HCT116 (cell line): ENCODE data around the gene ATP5F1D. TPM values are rescaled to one million over a fixed set of nuclear protein-coding genes. Genes with fewer than 3 reads are reported as not detected.
A peak's percentile ranks its signal among the peaks of the same experiment; 100 is the strongest.

ENCODE experiments used
- ATAC-seq: fragments of 200-7000 bp; cut with Tn5 transposase; 2 replicates; pipeline ENCODE4 v1.9.1; 2020; ENCODE audit warnings: mild to moderate bottlenecking, moderate library complexity
- BruUV-seq: library from RNA; stranded (reverse); fragments of 400-500 nt; replicated peaks from 2 replicates; lab custom pipeline; 2021; lab: Mats Ljungman, UMichigan
- CTCF ChIA-PET: fragments of 300-600 bp; sonication (Branson Sonifier 250); formaldehyde crosslinking; loops from one replicate; lab custom pipeline; 2021; ENCODE audit warnings: antibody characterized with exemption; lab: Charles Lee
- POLR2A ChIA-PET: fragments of 300-600, 350-600 bp; sonication (Branson Sonifier 250); formaldehyde crosslinking; loops from one replicate; lab custom pipeline; 2021; ENCODE audit warnings: antibody characterized with exemption; lab: Charles Lee
- RAD21 ChIA-PET, 2 experiments: fragments of 300-600 bp; sonication (Branson Sonifier 250); formaldehyde crosslinking; loops; one replicate each; lab custom pipeline; 2023; ENCODE audit warnings: low total read pairs in 2 of 2; ENCODE audit not compliant: uncharacterized antibody in 2 of 2, unreplicated experiment in 2 of 2, low non-redundant PET in 1 of 2; lab: Charles Lee
- DNase-seq: peaks from one replicate; pipeline ENCODE4 v3.0.0-alpha.2; 2010; ENCODE audit warnings: low read depth, low spot score
- H2AFZ ChIP-seq: fragments of 200-600 bp; shearing (Covaris generic), sonication (generic); 2 replicates; pipeline ENCODE4 v1.6.1; 2017; ENCODE audit warnings: low read depth, mixed run types, mixed read lengths, antibody characterized with exemption, low read length; ENCODE audit not compliant: poor library complexity, severe bottlenecking
- H3K27ac ChIP-seq: 2 replicates; pipeline ENCODE4 v1.5.1; 2012; ENCODE audit warnings: low read depth, low read length
- H3K27me3 ChIP-seq: fragments of 200-600 bp; sonication (generic); 2 replicates; pipeline ENCODE4 v1.6.1; 2016; ENCODE audit warnings: mixed run types, low read length, mixed read lengths; ENCODE audit not compliant: insufficient read depth
- H3K36me3 ChIP-seq, 2 experiments: fragments of 200-500 bp in 1 of 2; fragments of 200-600 bp in 1 of 2; sonication (Bioruptor generic) in 1 of 2; sonication (generic) in 1 of 2; 2 replicates each; pipeline versions ENCODE4 v1.5.1 to v1.6.1; 2014 to 2016; ENCODE audit warnings: low read length in 2 of 2, inconsistent platforms in 1 of 2, mixed read lengths in 1 of 2, mixed run types in 1 of 2; ENCODE audit not compliant: insufficient read depth in 2 of 2, control insufficient read depth in 1 of 2
- H3K4me1 ChIP-seq, 2 experiments: fragments of 200-600 bp in 1 of 2; sonication (generic) in 1 of 2; 2 replicates each; pipeline versions ENCODE4 v1.5.1 to v1.6.1; 2012 to 2017; ENCODE audit warnings: low read length in 2 of 2, inconsistent platforms in 1 of 2, mild to moderate bottlenecking in 1 of 2, mixed read lengths in 1 of 2, mixed run types in 1 of 2, moderate library complexity in 1 of 2; ENCODE audit not compliant: insufficient read depth in 2 of 2, control insufficient read depth in 1 of 2
- H3K4me2 ChIP-seq: fragments of 200-600 bp; sonication (generic); 2 replicates; pipeline ENCODE4 v1.6.1; 2017; ENCODE audit warnings: mixed run types, low read length, mixed read lengths
- H3K4me3 ChIP-seq, 2 experiments: fragments of 200-600 bp in 1 of 2; sonication (generic) in 1 of 2; replicated peaks in 1 of 2; 2 replicates each; pipeline ENCODE4 v1.5.1; 2011 to 2016; ENCODE audit warnings: low read length in 2 of 2, control low read depth in 1 of 2, low read depth in 1 of 2, mild to moderate bottlenecking in 1 of 2, mixed read lengths in 1 of 2, mixed run types in 1 of 2
- H3K79me2 ChIP-seq: fragments of 200-600 bp; sonication (generic); 2 replicates; pipeline ENCODE4 v1.6.1; 2017; ENCODE audit warnings: mild to moderate bottlenecking, mixed run types, low read length, moderate library complexity, mixed read lengths; ENCODE audit not compliant: insufficient read depth
- H3K9ac ChIP-seq: fragments of 200-600 bp; sonication (generic); 2 replicates; pipeline ENCODE4 v1.6.1; 2016; ENCODE audit warnings: low read length, mixed read lengths
- H3K9me2 ChIP-seq: fragments of 200-600 bp; sonication (generic), shearing (Covaris generic); 2 replicates; pipeline ENCODE4 v1.6.1; 2017; ENCODE audit warnings: mixed run types, mild to moderate bottlenecking, moderate library complexity; ENCODE audit not compliant: insufficient read depth
- H3K9me3 ChIP-seq, 2 experiments: fragments of 200-500 bp in 1 of 2; fragments of 200-600 bp in 1 of 2; sonication (Bioruptor generic) in 1 of 2; sonication (generic) in 1 of 2; 2 replicates each; pipeline ENCODE4 v1.6.1; 2014 to 2017; ENCODE audit warnings: low read length in 2 of 2, mixed read lengths in 2 of 2, inconsistent platforms in 1 of 2, low read depth in 1 of 2, mild to moderate bottlenecking in 1 of 2, mixed run types in 1 of 2, moderate library complexity in 1 of 2; ENCODE audit not compliant: control insufficient read depth in 1 of 2, insufficient read depth in 1 of 2
- H4K20me1 ChIP-seq: fragments of 200-600 bp; sonication (generic), shearing (Covaris generic); 2 replicates; pipeline ENCODE4 v1.6.1; 2017; ENCODE audit warnings: mixed run types, mild to moderate bottlenecking, moderate library complexity; ENCODE audit not compliant: insufficient read depth
- CTCF ChIP-seq, 3 experiments: fragments of 200-600 bp in 1 of 3; sonication (generic) in 1 of 3; IDR thresholded peaks in 2 of 3; conservative IDR thresholded peaks in 1 of 3; 2 replicates each; pipeline ENCODE4 v1.5.1; 2012 to 2017; ENCODE audit warnings: low read depth in 2 of 3, low read length in 2 of 3, antibody characterized with exemption in 1 of 3, borderline replicate concordance in 1 of 3, control low read depth in 1 of 3, mild to moderate bottlenecking in 1 of 3, mixed read lengths in 1 of 3, mixed run types in 1 of 3, moderate library complexity in 1 of 3; ENCODE audit not compliant: insufficient read depth in 1 of 3
- ZNF274 ChIP-seq: fragments of 200-500 bp; sonication (Bioruptor generic); IDR thresholded peaks from 2 replicates; pipeline ENCODE4 v1.6.1; 2014; ENCODE audit warnings: mild to moderate bottlenecking, low read depth, low read length, inconsistent platforms
- intact Hi-C: fragments of 100-400 bp; cut with micrococcal nuclease; formaldehyde crosslinking; loops from 2 replicates; pipeline ENCODE4 v1.10.0; 2022
- total RNA-seq: library from RNA; stranded (reverse); gene quantifications from one replicate; pipeline ENCODE4 v1.2.1, GENCODE V29; 2021; ENCODE audit not compliant: unreplicated experiment

Gene ATP5F1D
- total RNA-seq, 1 experiment from 2014 or later, result 428 TPM

GRCh38 chr19:1234955-1235380 lies 6.6 kb upstream of the ATP5F1D start (continued):
- TF ChIP-seq CTCF (IDR thresholded peaks at IDR 0.05 in 2 of 3, conservative IDR thresholded peaks at IDR 0.05 in 1 of 3; ENCODE audit: borderline replicate concordance in 1 of 3, insufficient read depth in 1 of 3, low read depth in 2 of 3, low read length in 2 of 3), result no peak

GRCh38 chr19:1235625-1236538 lies 5.7 kb upstream of the ATP5F1D start:
- no peaks in the 10 kb centered on the region for H3K9me2 ChIP-seq
- TF ChIP-seq ZNF274, result no peak
- DNase-seq (no peak), ATAC-seq (no peak)
- H3K36me3 ChIP-seq, result peaks cover 3 to 16% of the 10 kb centered on the region in 2 experiments; a peak in 3 of 4 replicates
- intact Hi-C loops, result no loop called here
- H3K27me3 ChIP-seq, result no peaks in the 10 kb centered on the region
- ChIA-PET CTCF (no interaction called here), RAD21 (no interaction called here), POLR2A (interaction anchor here (0.9 kb wide), 1 partner anchor 8 kb away, joined by 3 read pairs; no protein-coding TSS in a partner anchor)
- peak overlapping the region; percentile 83 to 96 for H3K4me3 ChIP-seq
- H4K20me1 ChIP-seq, result no peaks in the 10 kb centered on the region
- H3K79me2 ChIP-seq, result peaks cover 22% of the 10 kb centered on the region; the same call in 1 of the 2 replicates
- H3K4me2 ChIP-seq, result peak overlapping the region; percentile 80
- peaks cover 26 to 53% of the 10 kb centered on the region in 2 experiments for H3K4me1 ChIP-seq
- peak overlapping the region; percentile 67 for H3K27ac ChIP-seq
- no TSS peak for BruUV-seq
- peak overlapping the region; percentile 95 for H3K9ac ChIP-seq
- no peaks in the 10 kb centered on the region for H3K9me3 ChIP-seq
- H2AFZ ChIP-seq, result no peak overlapping the region
